HepG2 (cell line): ENCODE measurements around the gene GALNT18. TPM values are rescaled to one million over a fixed set of nuclear protein-coding genes. Genes with fewer than 3 reads are reported as not detected.

ENCODE experiments used
- ATAC-seq: fragments of 200-7000 bp; cut with Tn5 transposase; 3 replicates; pipeline ENCODE4 v1.9.1; 2020; ENCODE audit warnings: mild to moderate bottlenecking, moderate library complexity
- BruUV-seq: library from RNA; stranded (reverse); fragments of 400-500 nt; replicated peaks from 2 replicates; lab custom pipeline; 2021; lab: Mats Ljungman, UMichigan
- CTCF ChIA-PET: fragments of 300-600 bp; formaldehyde crosslinking; extraction: SDS; loops from one replicate; lab custom pipeline; 2021; ENCODE audit warnings: low total read pairs, inconsistent platforms, low intra/inter-chr PET ratio; lab: Yijun Ruan, JAX
- POLR2A ChIA-PET: fragments of 350-600 bp; sonication (Branson Sonifier 250); formaldehyde crosslinking; loops from one replicate; lab custom pipeline; 2020; ENCODE audit warnings: antibody characterized with exemption, inconsistent platforms; lab: Yijun Ruan, JAX
- DNase-seq: peaks from one replicate; pipeline ENCODE4 v3.0.0-alpha.2; 2015; ENCODE audit warnings: low spot score
- FAIRE-seq: peaks from 3 replicates; lab custom pipeline; 2011; peaks lifted over from hg19 to GRCh38; lab: Jason Lieb, UNC
- H2AFZ ChIP-seq: one replicate; pipeline ENCODE4 v1.6.1; 2011; ENCODE audit warnings: low read length, inconsistent platforms
- H3K27ac ChIP-seq: fragments of 300-600 bp; 3 replicates; pipeline ENCODE4 v1.8.0; 2011; ENCODE audit warnings: mixed run types, mild to moderate bottlenecking, mixed read lengths, low read length, inconsistent platforms; ENCODE audit not compliant: insufficient read depth; ENCODE audit errors: extremely low read length
- H3K27me3 ChIP-seq, 2 experiments: fragments of 200-600 bp in 1 of 2; 2 replicates in 1 of 2; 3 replicates in 1 of 2; pipeline versions ENCODE4 v1.6.0 to v1.8.0; 2011; ENCODE audit warnings: low read length in 2 of 2, mild to moderate bottlenecking in 2 of 2, moderate library complexity in 2 of 2, inconsistent platforms in 1 of 2; ENCODE audit not compliant: insufficient read depth in 2 of 2, control insufficient read depth in 1 of 2
- H3K36me3 ChIP-seq, 2 experiments: fragments of 200-600 bp in 1 of 2; replicated peaks in 1 of 2; 2 replicates in 1 of 2; 3 replicates in 1 of 2; pipeline versions ENCODE4 v1.5.1 to v1.8.0; 2011; ENCODE audit warnings: low read length in 2 of 2, inconsistent platforms in 1 of 2; ENCODE audit not compliant: insufficient read depth in 2 of 2, control insufficient read depth in 1 of 2
- H3K4me1 ChIP-seq: 2 replicates; pipeline ENCODE4 v1.5.1; 2012; ENCODE audit warnings: low read length, inconsistent platforms; ENCODE audit not compliant: insufficient read depth
- H3K4me2 ChIP-seq: 2 replicates; pipeline ENCODE4 v1.6.0; 2011; ENCODE audit warnings: low read depth, low read length, inconsistent platforms
- H3K4me3 ChIP-seq, 3 experiments: fragments of 200-600 bp in 1 of 3; sonication (generic), shearing (Covaris generic) in 1 of 3; replicated peaks in 1 of 3; 2 replicates each; pipeline ENCODE4 v1.5.1; 2011 to 2016; ENCODE audit warnings: low read length in 3 of 3, inconsistent platforms in 2 of 3, low read depth in 2 of 3, mild to moderate bottlenecking in 2 of 3, control low read depth in 1 of 3, mixed read lengths in 1 of 3; ENCODE audit not compliant: insufficient read depth in 1 of 3
- H3K79me2 ChIP-seq: one replicate; pipeline ENCODE4 v1.6.1; 2011; ENCODE audit warnings: low read length, inconsistent platforms; ENCODE audit not compliant: insufficient read depth
- H3K9ac ChIP-seq: 2 replicates; pipeline ENCODE4 v1.6.0; 2011; ENCODE audit warnings: mild to moderate bottlenecking, low read depth, low read length, inconsistent platforms; ENCODE audit not compliant: insufficient read depth
- H3K9me3 ChIP-seq: 2 replicates; pipeline ENCODE4 v1.5.1; 2012; ENCODE audit warnings: mild to moderate bottlenecking, low read length
- H4K20me1 ChIP-seq: 2 replicates; pipeline ENCODE4 v1.6.0; 2011; ENCODE audit warnings: inconsistent platforms, mild to moderate bottlenecking, low read length, moderate library complexity; ENCODE audit not compliant: insufficient read depth
- ARID2 ChIP-seq: sonication (generic); formaldehyde crosslinking; IDR thresholded peaks from 2 replicates; pipeline ENCODE4 v1.8.1; 2022; ENCODE audit warnings: mild to moderate bottlenecking, missing genetic modification reagents, borderline replicate concordance
- NFE2 ChIP-seq: sonication (generic); formaldehyde crosslinking; IDR thresholded peaks from 2 replicates; pipeline ENCODE4 v1.4.0; 2020; ENCODE audit warnings: missing genetic modification reagents
- NFYB ChIP-seq: sonication (generic); formaldehyde crosslinking; IDR thresholded peaks from 2 replicates; pipeline ENCODE4 v1.4.0; 2020; ENCODE audit warnings: missing genetic modification reagents
- PITX1 ChIP-seq: sonication (generic); formaldehyde crosslinking; IDR thresholded peaks from 2 replicates; pipeline ENCODE4 v1.5.1; 2020; ENCODE audit warnings: mild to moderate bottlenecking, missing genetic modification reagents
- ZNF3 ChIP-seq: IDR thresholded peaks from 2 replicates; pipeline ENCODE4 v1.7.0; 2017; ENCODE audit warnings: inconsistent platforms
- ZNF33B ChIP-seq: sonication (generic); formaldehyde crosslinking; IDR thresholded peaks from 2 replicates; pipeline ENCODE4 v1.5.1; 2020; ENCODE audit warnings: mild to moderate bottlenecking, missing genetic modification reagents
- ZNF354B ChIP-seq: sonication (generic); formaldehyde crosslinking; IDR thresholded peaks from 2 replicates; pipeline ENCODE4 v1.8.0; 2022; ENCODE audit warnings: mild to moderate bottlenecking, missing genetic modification reagents
- ZNF503 ChIP-seq: sonication (generic); formaldehyde crosslinking; IDR thresholded peaks from 2 replicates; pipeline ENCODE4 v1.4.0; 2020; ENCODE audit warnings: missing genetic modification reagents
- ZNF800 ChIP-seq: sonication (generic); formaldehyde crosslinking; IDR thresholded peaks from 2 replicates; pipeline ENCODE4 v1.4.0; 2020; ENCODE audit warnings: missing genetic modification reagents
- ZSCAN25 ChIP-seq: sonication (generic); formaldehyde crosslinking; IDR thresholded peaks from 2 replicates; pipeline ENCODE4 v1.8.0; 2022; ENCODE audit warnings: mild to moderate bottlenecking, missing genetic modification reagents
- WGBS: methylation state at CpG from one replicate; pipeline ENCODE4 v1.1.6; 2017; ENCODE audit warnings: low lambda C conversion rate; 5-methylcytosine and 5-hydroxymethylcytosine counted together
- in situ Hi-C: cut with HindIII; loops from 2 replicates; pipeline ENCODE4 v1.10.0; 2017; ENCODE audit warnings: low pct_unique_long_range_greater_than_20kb; ENCODE audit not compliant: extremely low pct_ligation_motif_present
- intact Hi-C: fragments of 100-400 bp; cut with micrococcal nuclease; formaldehyde crosslinking; loops from one replicate; pipeline ENCODE4 v1.10.0; 2022; ENCODE audit not compliant: unreplicated experiment
- polyA plus RNA-seq, 8 experiments: library from polyadenylated mRNA; depleted of rRNA in 3 of 8; stranded (reverse) in 7 of 8; unstranded in 1 of 8; fragments of >200 nt; fragmentation: Illumina TruSeq in 4 of 8; extraction: Trizol in 4 of 8; gene quantifications; 2 replicates each; pipeline versions ENCODE4 v1.2.1 to v1.2.3, GENCODE V29; 2011 to 2016; ENCODE audit warnings: low read depth in 4 of 8, missing spikeins in 1 of 8, mixed read lengths in 1 of 8; ENCODE audit not compliant: insufficient read depth in 1 of 8
- total RNA-seq, 5 experiments: library from RNA; depleted of rRNA; stranded (reverse); fragments of >200 nt; fragmentation: Illumina TruSeq; extraction: Trizol; gene quantifications; 2 replicates each; pipeline ENCODE4 v1.2.3, GENCODE V29; 2016; ENCODE audit warnings: low read depth in 1 of 5
- TF ChIP-seq, protein P1 (sequence below): sonication (generic); formaldehyde crosslinking; IDR thresholded peaks from 2 replicates; pipeline ENCODE4 v1.4.0; 2020; ENCODE audit warnings: mild to moderate bottlenecking, missing genetic modification reagents
- TF ChIP-seq, protein P2 (sequence below): sonication (generic); formaldehyde crosslinking; IDR thresholded peaks from 2 replicates; pipeline ENCODE4 v1.4.0; 2020; ENCODE audit warnings: missing genetic modification reagents, mild to moderate bottlenecking, borderline replicate concordance
- TF ChIP-seq, protein P3 (sequence below): sonication (generic); formaldehyde crosslinking; conservative IDR thresholded peaks from 2 replicates; pipeline ENCODE4 v1.4.0; 2020; ENCODE audit warnings: missing genetic modification reagents

Gene GALNT18
- total and polyA plus RNA-seq, 2 of the 13 experiments (the other 11 are each of a cell fraction or from before 2014, with no cell fraction given) = 0.11 TPM; not detected in 1

DNA sequence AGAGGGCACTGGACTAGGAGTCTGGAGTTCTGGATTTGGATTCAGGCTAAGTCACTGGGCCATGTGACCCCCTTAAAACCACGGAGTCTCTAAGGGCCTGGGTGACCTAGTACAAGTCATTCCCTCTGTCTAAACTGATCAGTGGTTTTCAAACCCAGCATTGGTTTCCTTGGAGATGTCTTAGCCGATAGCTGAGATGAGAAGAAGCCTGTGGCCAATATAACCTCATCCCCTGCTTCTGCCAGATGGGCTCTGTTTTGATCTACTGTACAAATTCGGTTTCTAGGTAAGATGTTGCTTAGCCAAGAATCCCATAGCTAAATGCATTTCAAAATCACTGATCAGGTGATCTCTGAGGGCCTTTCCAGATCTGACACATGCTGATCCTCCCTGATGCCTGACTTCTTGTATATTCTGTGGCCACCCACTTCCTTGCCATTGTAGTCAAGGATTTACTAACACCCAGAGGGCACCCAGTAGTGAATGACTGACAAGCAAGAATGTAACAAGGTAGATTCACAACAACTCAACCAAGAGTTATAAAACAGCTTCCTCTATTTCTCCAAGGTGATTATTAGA, 53.1 kb downstream of the GALNT18 start:
- H2AFZ ChIP-seq = no peak overlapping the region
- H3K27ac ChIP-seq = no peak overlapping the region
- TF ChIP-seq NFE2 (CRISPR knock-in tag) = no peak
- TF ChIP-seq, protein P1, sequence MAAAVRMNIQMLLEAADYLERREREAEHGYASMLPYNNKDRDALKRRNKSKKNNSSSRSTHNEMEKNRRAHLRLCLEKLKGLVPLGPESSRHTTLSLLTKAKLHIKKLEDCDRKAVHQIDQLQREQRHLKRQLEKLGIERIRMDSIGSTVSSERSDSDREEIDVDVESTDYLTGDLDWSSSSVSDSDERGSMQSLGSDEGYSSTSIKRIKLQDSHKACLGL (CRISPR knock-in tag) = no peak
- TF ChIP-seq ZSCAN25 (CRISPR knock-in tag) = no peak
- no peak for TF ChIP-seq NFYB (CRISPR knock-in tag)
- TF ChIP-seq, protein P2, sequence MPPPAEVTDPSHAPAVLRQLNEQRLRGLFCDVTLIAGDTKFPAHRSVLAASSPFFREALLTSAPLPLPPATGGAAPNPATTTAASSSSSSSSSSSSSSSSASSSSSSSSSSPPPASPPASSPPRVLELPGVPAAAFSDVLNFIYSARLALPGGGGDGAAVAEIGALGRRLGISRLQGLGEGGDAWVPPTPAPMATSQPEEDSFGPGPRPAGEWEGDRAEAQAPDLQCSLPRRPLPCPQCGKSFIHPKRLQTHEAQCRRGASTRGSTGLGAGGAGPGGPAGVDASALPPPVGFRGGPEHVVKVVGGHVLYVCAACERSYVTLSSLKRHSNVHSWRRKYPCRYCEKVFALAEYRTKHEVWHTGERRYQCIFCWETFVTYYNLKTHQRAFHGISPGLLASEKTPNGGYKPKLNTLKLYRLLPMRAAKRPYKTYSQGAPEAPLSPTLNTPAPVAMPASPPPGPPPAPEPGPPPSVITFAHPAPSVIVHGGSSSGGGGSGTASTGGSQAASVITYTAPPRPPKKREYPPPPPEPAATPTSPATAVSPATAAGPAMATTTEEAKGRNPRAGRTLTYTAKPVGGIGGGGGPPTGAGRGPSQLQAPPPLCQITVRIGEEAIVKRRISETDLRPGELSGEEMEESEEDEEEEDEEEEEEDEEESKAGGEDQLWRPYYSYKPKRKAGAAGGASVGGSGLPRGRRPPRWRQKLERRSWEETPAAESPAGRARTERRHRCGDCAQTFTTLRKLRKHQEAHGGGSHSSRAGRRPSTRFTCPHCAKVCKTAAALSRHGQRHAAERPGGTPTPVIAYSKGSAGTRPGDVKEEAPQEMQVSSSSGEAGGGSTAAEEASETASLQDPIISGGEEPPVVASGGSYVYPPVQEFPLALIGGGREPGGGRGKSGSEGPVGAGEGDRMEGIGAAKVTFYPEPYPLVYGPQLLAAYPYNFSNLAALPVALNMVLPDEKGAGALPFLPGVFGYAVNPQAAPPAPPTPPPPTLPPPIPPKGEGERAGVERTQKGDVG = no peak
- no peak for TF ChIP-seq ZNF800 (CRISPR knock-in tag)
- no peak for TF ChIP-seq PITX1 (CRISPR knock-in tag)
- no peak for TF ChIP-seq ZNF503
- no peak for TF ChIP-seq ZNF354B (CRISPR knock-in tag)
- no peak for TF ChIP-seq ZNF33B (CRISPR knock-in tag)
- TF ChIP-seq ARID2 (CRISPR knock-in tag) = no peak
- no peak for TF ChIP-seq ZNF3 (CRISPR knock-in tag)
- TF ChIP-seq, protein P3, sequence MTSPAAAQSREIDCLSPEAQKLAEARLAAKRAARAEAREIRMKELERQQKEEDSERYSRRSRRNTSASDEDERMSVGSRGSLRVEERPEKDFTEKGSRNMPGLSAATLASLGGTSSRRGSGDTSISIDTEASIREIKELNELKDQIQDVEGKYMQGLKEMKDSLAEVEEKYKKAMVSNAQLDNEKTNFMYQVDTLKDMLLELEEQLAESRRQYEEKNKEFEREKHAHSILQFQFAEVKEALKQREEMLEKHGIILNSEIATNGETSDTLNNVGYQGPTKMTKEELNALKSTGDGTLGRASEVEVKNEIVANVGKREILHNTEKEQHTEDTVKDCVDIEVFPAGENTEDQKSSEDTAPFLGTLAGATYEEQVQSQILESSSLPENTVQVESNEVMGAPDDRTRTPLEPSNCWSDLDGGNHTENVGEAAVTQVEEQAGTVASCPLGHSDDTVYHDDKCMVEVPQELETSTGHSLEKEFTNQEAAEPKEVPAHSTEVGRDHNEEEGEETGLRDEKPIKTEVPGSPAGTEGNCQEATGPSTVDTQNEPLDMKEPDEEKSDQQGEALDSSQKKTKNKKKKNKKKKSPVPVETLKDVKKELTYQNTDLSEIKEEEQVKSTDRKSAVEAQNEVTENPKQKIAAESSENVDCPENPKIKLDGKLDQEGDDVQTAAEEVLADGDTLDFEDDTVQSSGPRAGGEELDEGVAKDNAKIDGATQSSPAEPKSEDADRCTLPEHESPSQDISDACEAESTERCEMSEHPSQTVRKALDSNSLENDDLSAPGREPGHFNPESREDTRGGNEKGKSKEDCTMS (CRISPR knock-in tag) = no peak

More for the DNA sequence above, 53.1 kb downstream of the GALNT18 start:
- in situ Hi-C loops (no loop called here), intact Hi-C loops (no loop called here)
- Histone ChIP-seq H3K9me3 (no peaks in the 10 kb centered on the region), H3K79me2 (no peaks in the 10 kb centered on the region), H4K20me1 (no peaks in the 10 kb centered on the region), H3K9ac (no peak overlapping the region), H3K27me3 (peaks cover 0 to 4% of the 10 kb centered on the region in 2 experiments; a peak in 1 of 5 replicates), H3K4me2 (no peak overlapping the region), H3K4me3 (no peak overlapping the region), H3K4me1 (no peaks in the 10 kb centered on the region), H3K36me3 (no peaks in the 10 kb centered on the region)
- FAIRE-seq (no peak), DNase-seq (no peak), ATAC-seq (no peak)
- 0% methylated on average over 1 of the region's 3 CpGs for WGBS
- no TSS peak for BruUV-seq
- ChIA-PET POLR2A (no interaction called here), CTCF (no interaction called here)
